ENCODE results near the gene INPP4B. TPM values are rescaled to one million over a fixed set of nuclear protein-coding genes. Genes with fewer than 3 reads are reported as not detected.
"Not testable (repeated sequence)": the region's sequence is repeated elsewhere in the genome, so short reads cannot be mapped to it uniquely, and the experiment has no call there.

INPP4B gene
- total RNA-seq, 1 experiment from 2014 or later, result 3.4 TPM

DNA sequence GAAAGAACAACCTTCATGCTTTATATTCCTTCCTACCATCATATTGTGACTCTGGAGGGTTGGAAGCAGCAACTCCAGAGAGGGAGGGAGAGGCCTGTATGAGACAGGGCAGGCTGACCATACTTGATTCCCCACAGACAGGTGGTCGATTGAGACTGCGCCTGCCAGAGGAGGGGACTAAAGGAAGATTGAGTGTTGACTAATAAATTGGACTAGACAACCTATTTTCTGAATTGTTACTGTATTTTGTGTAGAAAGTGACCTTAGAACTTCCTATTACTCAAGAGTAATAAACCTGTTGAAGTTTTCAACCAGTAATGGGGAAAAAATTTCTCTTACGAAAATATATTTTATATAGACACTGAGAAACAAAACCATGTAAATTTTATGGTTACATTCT is 301.5 kb downstream of the INPP4B start:
- no peaks in the 10 kb centered on the region for H3K27me3 ChIP-seq (replicated peaks)
- 0 out of 2 replicates have a peak, but pooled peaks cover 3% of the 10 kb centered on the region for H3K4me1 ChIP-seq (replicated peaks)
- no peak overlapping the region for H3K27ac ChIP-seq
- H3K36me3 ChIP-seq, result no peaks in the 10 kb centered on the region
- H3K9me3 ChIP-seq (replicated peaks), result no peaks in the 10 kb centered on the region
- DNase-seq (ENCODE audit: low read depth in 1 of 2, low spot score in 2 of 2), result no peak
- no peak overlapping the region for H3K4me3 ChIP-seq

DNA sequence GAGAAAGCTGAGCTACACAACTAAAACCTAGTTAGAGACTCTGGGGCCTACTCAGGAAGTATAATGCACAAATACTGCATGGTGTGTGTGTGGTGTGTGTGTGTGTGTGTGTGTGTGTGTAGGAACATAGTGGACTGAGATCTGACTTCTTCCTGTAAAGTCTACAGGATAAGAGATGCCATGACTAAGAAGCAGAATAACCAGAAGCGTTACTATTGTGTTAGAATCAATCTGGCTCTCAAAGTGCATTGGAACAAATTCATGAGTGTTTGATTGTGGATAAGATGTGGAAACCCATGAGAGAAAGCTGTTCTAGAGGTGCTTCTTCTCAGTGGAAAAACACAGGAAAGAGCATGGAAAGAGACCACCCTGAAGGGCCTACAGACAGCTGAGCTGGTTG is 302.1 kb downstream of the INPP4B start:
- no peak overlapping the region for H3K27ac ChIP-seq
- H3K27me3 ChIP-seq (replicated peaks), result no peaks in the 10 kb centered on the region
- no peak overlapping the region for H3K4me3 ChIP-seq
- H3K4me1 ChIP-seq (replicated peaks), result 0 out of 2 replicates have a peak, but pooled peaks cover 3% of the 10 kb centered on the region
- DNase-seq (ENCODE audit: low read depth in 1 of 2, low spot score in 2 of 2), result no peak
- H3K36me3 ChIP-seq, result no peaks in the 10 kb centered on the region
- no peaks in the 10 kb centered on the region for H3K9me3 ChIP-seq (replicated peaks)

DNA sequence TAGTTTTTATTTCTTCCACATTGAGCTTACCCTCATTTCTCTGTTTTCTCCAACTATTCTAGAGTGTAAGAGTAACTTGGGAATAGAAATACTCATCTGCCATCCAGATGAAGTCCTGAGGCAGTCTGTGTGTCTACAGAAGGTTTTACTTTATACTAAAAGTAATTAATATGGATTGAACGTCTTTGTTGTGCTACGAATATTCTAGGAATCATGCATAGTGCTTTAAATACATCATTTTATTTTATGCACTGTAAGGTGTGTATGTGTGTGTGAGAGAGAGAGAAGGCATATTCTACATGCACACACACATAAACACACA is 305.7 kb downstream of the INPP4B start:
- Histone ChIP-seq H3K4me1 (replicated peaks) (no peaks in the 10 kb centered on the region), H3K4me3 (no peak overlapping the region), H3K9me3 (replicated peaks) (no peaks in the 10 kb centered on the region), H3K36me3 (no peaks in the 10 kb centered on the region), H3K27me3 (replicated peaks) (no peaks in the 10 kb centered on the region), H3K27ac (no peak overlapping the region)
- DNase-seq (ENCODE audit: low read depth in 1 of 2, low spot score in 2 of 2), result no peak

- Histone ChIP-seq H3K9me3 (replicated peaks) (no peaks in the 10 kb centered on the region), H3K4me1 (replicated peaks) (no peaks in the 10 kb centered on the region), H3K27me3 (replicated peaks) (no peaks in the 10 kb centered on the region), H3K27ac (no peak overlapping the region), H3K36me3 (no peaks in the 10 kb centered on the region), H3K4me3 (no peak overlapping the region)
- DNase-seq (ENCODE audit: low read depth in 1 of 2, low spot score in 2 of 2), result no peak
These were observed 306.2 kb downstream of the INPP4B start for GRCh38 chr4:142539796-142540482.

DNA sequence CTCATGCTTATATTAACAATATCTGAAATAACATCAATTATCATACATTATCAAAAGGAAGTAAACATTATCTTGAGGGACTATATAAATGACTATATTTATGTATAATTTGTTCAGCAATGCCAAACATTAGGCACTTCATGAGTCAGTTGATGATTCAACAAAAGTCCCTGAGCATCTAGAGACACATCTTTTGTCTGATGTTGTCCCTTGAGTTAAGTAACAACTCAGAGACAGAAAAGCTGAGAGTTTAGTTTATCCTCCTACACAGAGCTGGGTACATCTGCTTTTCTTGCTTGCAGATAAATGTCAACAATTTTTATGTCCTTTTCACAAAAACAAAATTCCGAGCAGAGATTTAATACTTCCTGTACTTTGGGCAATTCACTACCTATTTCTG is 311.1 kb downstream of the INPP4B start:
- Histone ChIP-seq H3K4me3 (no peak overlapping the region), H3K36me3 (no peaks in the 10 kb centered on the region), H3K27me3 (replicated peaks) (no peaks in the 10 kb centered on the region), H3K27ac (no peak overlapping the region), H3K4me1 (replicated peaks) (no peaks in the 10 kb centered on the region), H3K9me3 (replicated peaks) (no peaks in the 10 kb centered on the region)
- no peak for DNase-seq (ENCODE audit: low read depth in 1 of 2, low spot score in 2 of 2)

GRCh38 chr4:142532054-142532453 is 314.0 kb downstream of the INPP4B start:
- H3K36me3 ChIP-seq, result no peaks in the 10 kb centered on the region

GRCh38 chr4:142530728-142531127 is 315.4 kb downstream of the INPP4B start:
- Histone ChIP-seq H3K27ac (no peak overlapping the region), H3K4me3 (no peak overlapping the region), H3K27me3 (replicated peaks) (no peaks in the 10 kb centered on the region), H3K4me1 (replicated peaks) (no peaks in the 10 kb centered on the region), H3K9me3 (replicated peaks) (no peaks in the 10 kb centered on the region), H3K36me3 (no peaks in the 10 kb centered on the region)
- no peak for DNase-seq (ENCODE audit: low read depth in 1 of 2, low spot score in 2 of 2)

More at GRCh38 chr4:142532054-142532453, 314.0 kb downstream of the INPP4B start:
- Histone ChIP-seq H3K9me3 (replicated peaks) (no peaks in the 10 kb centered on the region), H3K27ac (no peak overlapping the region), H3K4me3 (no peak overlapping the region), H3K27me3 (replicated peaks) (no peaks in the 10 kb centered on the region), H3K4me1 (replicated peaks) (no peaks in the 10 kb centered on the region)
- no peak for DNase-seq (ENCODE audit: low read depth in 1 of 2, low spot score in 2 of 2)

- DNase-seq (ENCODE audit: low read depth in 1 of 2, low spot score in 2 of 2), result no peak
- Histone ChIP-seq H3K9me3 (replicated peaks) (no peaks in the 10 kb centered on the region), H3K36me3 (no peaks in the 10 kb centered on the region), H3K27ac (no peak overlapping the region), H3K4me1 (replicated peaks) (no peaks in the 10 kb centered on the region), H3K27me3 (replicated peaks) (no peaks in the 10 kb centered on the region), H3K4me3 (no peak overlapping the region)
These were observed 317.7 kb downstream of the INPP4B start for GRCh38 chr4:142528433-142528832.

GRCh38 chr4:142523111-142523510 is 323.0 kb downstream of the INPP4B start:
- Histone ChIP-seq H3K36me3 (no peaks in the 10 kb centered on the region), H3K9me3 (replicated peaks) (no peaks in the 10 kb centered on the region), H3K4me3 (no peak overlapping the region), H3K27me3 (replicated peaks) (no peaks in the 10 kb centered on the region), H3K4me1 (replicated peaks) (no peaks in the 10 kb centered on the region), H3K27ac (no peak overlapping the region)
- DNase-seq (ENCODE audit: low read depth in 1 of 2, low spot score in 2 of 2), result no peak

DNA sequence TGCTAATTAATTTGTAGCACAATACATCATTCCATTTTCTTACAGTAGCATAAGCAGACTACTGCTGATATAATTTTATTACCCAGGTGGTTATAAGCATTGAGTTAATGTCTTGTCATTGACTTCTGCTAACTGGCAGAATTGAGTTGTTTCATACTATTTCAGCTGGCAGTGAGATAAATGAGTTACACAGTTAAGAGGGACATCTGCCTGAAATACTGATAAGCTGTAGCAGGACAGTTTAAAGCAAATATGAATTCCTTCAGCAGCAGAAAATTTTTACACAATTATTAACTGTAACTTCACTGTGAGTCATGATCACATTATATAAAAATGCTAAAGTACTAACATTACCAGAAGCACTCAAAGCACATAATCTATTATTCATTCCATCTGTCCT is 326.8 kb downstream of the INPP4B start:
- Histone ChIP-seq H3K27me3 (replicated peaks) (no peaks in the 10 kb centered on the region), H3K36me3 (no peaks in the 10 kb centered on the region), H3K9me3 (replicated peaks) (no peaks in the 10 kb centered on the region), H3K4me3 (no peak overlapping the region), H3K4me1 (replicated peaks) (no peaks in the 10 kb centered on the region), H3K27ac (no peak overlapping the region)
- no peak for DNase-seq (ENCODE audit: low read depth in 1 of 2, low spot score in 2 of 2)

- Histone ChIP-seq H3K4me1 (replicated peaks) (no peaks in the 10 kb centered on the region), H3K27me3 (replicated peaks) (no peaks in the 10 kb centered on the region), H3K27ac (no peak overlapping the region), H3K4me3 (no peak overlapping the region), H3K9me3 (replicated peaks) (no peaks in the 10 kb centered on the region), H3K36me3 (no peaks in the 10 kb centered on the region)
- no peak for DNase-seq (ENCODE audit: low read depth in 1 of 2, low spot score in 2 of 2)
These were observed 329.2 kb downstream of the INPP4B start for GRCh38 chr4:142516686-142517526.

DNA sequence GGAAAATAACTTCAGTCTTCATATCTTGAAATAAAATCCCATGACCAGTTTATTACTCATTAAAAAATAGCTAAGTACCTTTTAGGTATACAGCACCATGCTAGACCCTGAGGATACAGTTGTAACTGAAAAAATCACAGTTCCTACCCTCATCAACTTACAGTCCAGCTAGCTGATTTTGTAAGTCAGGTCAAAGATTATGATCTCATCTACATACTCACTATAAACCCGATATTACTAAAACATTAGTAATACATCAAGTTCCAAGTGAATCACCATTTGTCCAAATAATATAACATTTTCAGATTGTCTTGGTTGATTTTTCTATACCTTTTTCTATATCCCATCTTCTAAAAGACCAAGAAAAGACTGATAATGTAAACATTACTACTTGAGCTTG is 333.9 kb downstream of the INPP4B start:
- H3K4me3 ChIP-seq, result no peak overlapping the region
- no peaks in the 10 kb centered on the region for H3K4me1 ChIP-seq (replicated peaks)
- no peak overlapping the region for H3K27ac ChIP-seq
- H3K9me3 ChIP-seq (replicated peaks), result no peaks in the 10 kb centered on the region
- H3K36me3 ChIP-seq, result no peaks in the 10 kb centered on the region
- no peaks in the 10 kb centered on the region for H3K27me3 ChIP-seq (replicated peaks)
- no peak for DNase-seq (ENCODE audit: low read depth in 1 of 2, low spot score in 2 of 2)

- no peaks in the 10 kb centered on the region for H3K27me3 ChIP-seq (replicated peaks)
- no peaks in the 10 kb centered on the region for H3K4me1 ChIP-seq (replicated peaks)
- DNase-seq (ENCODE audit: low read depth in 1 of 2, low spot score in 2 of 2), result no peak
- no peaks in the 10 kb centered on the region for H3K9me3 ChIP-seq (replicated peaks)
- no peaks in the 10 kb centered on the region for H3K36me3 ChIP-seq
- H3K4me3 ChIP-seq, result no peak overlapping the region
- H3K27ac ChIP-seq, result no peak overlapping the region
These were observed 336.2 kb downstream of the INPP4B start for GRCh38 chr4:142509881-142510280.

- not testable (repeated sequence) for H3K4me3 ChIP-seq; H3K27me3 ChIP-seq (replicated peaks); DNase-seq (ENCODE audit: low read depth in 1 of 2, low spot score in 2 of 2); H3K27ac ChIP-seq; H3K36me3 ChIP-seq; H3K9me3 ChIP-seq (replicated peaks); H3K4me1 ChIP-seq (replicated peaks)
These were observed 336.7 kb downstream of the INPP4B start for GRCh38 chr4:142509381-142509780.

All from SJSA1 (cell line).